Vagina (tissue), 2 donors: ENCODE results near the gene DIP2B. TPM values are rescaled to one million over a fixed set of nuclear protein-coding genes. Genes with fewer than 3 reads are reported as not detected.

Source experiments
- DNase-seq, 2 donors: peaks; one replicate each; pipeline ENCODE4 v3.0.0-alpha.2; 2017; ENCODE audit errors: extremely low spot score in 2 of 2
- H3K27ac ChIP-seq: fragments of 200-600 bp; sonication (generic); one replicate; pipeline ENCODE4 v1.5.1; 2019
- H3K27me3 ChIP-seq: fragments of 200-600 bp; sonication (generic); one replicate; pipeline ENCODE4 v1.5.1; 2019
- H3K36me3 ChIP-seq, 2 donors: fragments of 200-600 bp; sonication (generic); one replicate each; pipeline ENCODE4 v1.5.1; 2017 to 2019
- H3K4me1 ChIP-seq: fragments of 200-600 bp; sonication (generic); one replicate; pipeline ENCODE4 v1.5.1; 2019
- H3K4me3 ChIP-seq, 2 donors: fragments of 200-600 bp; sonication (generic); 1 replicate in 1 of 2; 2 replicates in 1 of 2; pipeline ENCODE4 v1.5.1; 2016 to 2019
- H3K9me3 ChIP-seq: fragments of 200-600 bp; sonication (generic); one replicate; pipeline ENCODE4 v1.5.1; 2019
- CTCF ChIP-seq, 3 experiments: fragments of 450-650 bp in 2 of 3; fragments of 200-600 bp in 1 of 3; sonication (generic) in 1 of 3; IDR thresholded peaks; one replicate each; pipeline ENCODE4 v1.5.1; 2017 to 2019; ENCODE audit warnings: antibody characterized with exemption in 3 of 3, mild to moderate bottlenecking in 2 of 3, moderate library complexity in 2 of 3
- POLR2A ChIP-seq, 2 donors: fragments of 450-650 bp; IDR thresholded peaks; one replicate each; pipeline ENCODE4 v1.6.1; 2017; ENCODE audit warnings: antibody characterized with exemption in 2 of 2, mild to moderate bottlenecking in 2 of 2, moderate library complexity in 2 of 2
- POLR2AphosphoS5 ChIP-seq, 2 donors: sonication (generic); formaldehyde crosslinking; IDR thresholded peaks; one replicate each; pipeline ENCODE4 v1.9.0; 2017; ENCODE audit warnings: antibody characterized with exemption in 2 of 2, mild to moderate bottlenecking in 2 of 2, low read depth in 1 of 2; ENCODE audit not compliant: insufficient read depth in 1 of 2
- intact Hi-C: fragments of 100-400 bp; cut with DNase I; formaldehyde crosslinking; loops from one replicate; pipeline ENCODE4 v1.15.1; 2023
- total RNA-seq: library from RNA; depleted of rRNA; stranded (reverse); fragments of >200 nt; gene quantifications from one replicate; pipeline ENCODE4 v1.2.3, GENCODE V29; 2016

The DIP2B gene
- total RNA-seq, 1 donor from 2014 or later: 32.2 TPM

- H3K9me3 ChIP-seq: no peaks in the 10 kb centered on the region
- no peaks in the 10 kb centered on the region for H3K36me3 ChIP-seq
- no peak for TF ChIP-seq CTCF (IDR thresholded peaks at IDR 0.05)
- no peak for TF ChIP-seq POLR2AphosphoS5 (IDR thresholded peaks at IDR 0.05; ENCODE audit: insufficient read depth in 1 of 2, low read depth in 1 of 2)
- no peak for TF ChIP-seq POLR2A (IDR thresholded peaks at IDR 0.05)
- peak overlapping the region; percentile 10 for H3K27ac ChIP-seq
- no peak overlapping the region for H3K4me3 ChIP-seq
- peaks cover 75% of the 10 kb centered on the region for H3K4me1 ChIP-seq
- intact Hi-C loops: no loop called here
- no peak for DNase-seq
- no peaks in the 10 kb centered on the region for H3K27me3 ChIP-seq
Observed at GRCh38 chr12:50569876-50570275, 65.1 kb downstream of the DIP2B start.

- TF ChIP-seq POLR2AphosphoS5 (IDR thresholded peaks at IDR 0.05; ENCODE audit: insufficient read depth in 1 of 2, low read depth in 1 of 2) (no peak), POLR2A (IDR thresholded peaks at IDR 0.05) (no peak), CTCF (IDR thresholded peaks at IDR 0.05) (no peak)
- no peak overlapping the region for H3K27ac ChIP-seq
- intact Hi-C loops: no loop called here
Observed at GRCh38 chr12:50571786-50572185, 67.0 kb downstream of the DIP2B start.

GRCh38 chr12:50572287-50572686, 67.5 kb downstream of the DIP2B start:
- Histone ChIP-seq H3K36me3 (no peaks in the 10 kb centered on the region), H3K27ac (peak overlapping the region; percentile 10), H3K4me1 (peaks cover 83% of the 10 kb centered on the region), H3K27me3 (no peaks in the 10 kb centered on the region), H3K4me3 (no peak overlapping the region), H3K9me3 (no peaks in the 10 kb centered on the region)
- no peak for TF ChIP-seq POLR2A (IDR thresholded peaks at IDR 0.05)
- peak in 1 of 2 donors; percentile 92 for TF ChIP-seq POLR2AphosphoS5 (IDR thresholded peaks at IDR 0.05; ENCODE audit: insufficient read depth in 1 of 2, low read depth in 1 of 2)
- no peak for TF ChIP-seq CTCF (IDR thresholded peaks at IDR 0.05)
- intact Hi-C loops: no loop called here
- no peak for DNase-seq

More at GRCh38 chr12:50571786-50572185, 67.0 kb downstream of the DIP2B start:
- peaks cover 83% of the 10 kb centered on the region for H3K4me1 ChIP-seq
- H3K9me3 ChIP-seq: no peaks in the 10 kb centered on the region
- no peak overlapping the region for H3K4me3 ChIP-seq
- DNase-seq: no peak
- no peaks in the 10 kb centered on the region for H3K36me3 ChIP-seq
- no peaks in the 10 kb centered on the region for H3K27me3 ChIP-seq

- intact Hi-C loops: no loop called here
- H3K27ac ChIP-seq: peak overlapping the region; percentile 10
- no peaks in the 10 kb centered on the region for H3K36me3 ChIP-seq
- DNase-seq: no peak
- peaks cover 78% of the 10 kb centered on the region for H3K4me1 ChIP-seq
- no peaks in the 10 kb centered on the region for H3K9me3 ChIP-seq
- no peak overlapping the region for H3K4me3 ChIP-seq
- TF ChIP-seq POLR2AphosphoS5 (IDR thresholded peaks at IDR 0.05; ENCODE audit: insufficient read depth in 1 of 2, low read depth in 1 of 2) (no peak), POLR2A (IDR thresholded peaks at IDR 0.05) (no peak), CTCF (IDR thresholded peaks at IDR 0.05) (no peak)
- H3K27me3 ChIP-seq: no peaks in the 10 kb centered on the region
Observed at GRCh38 chr12:50572760-50573159, 68.0 kb downstream of the DIP2B start.

GRCh38 chr12:50573271-50573670, 68.5 kb downstream of the DIP2B start:
- no peak for DNase-seq
- Histone ChIP-seq H3K27me3 (no peaks in the 10 kb centered on the region), H3K4me1 (peaks cover 73% of the 10 kb centered on the region), H3K9me3 (no peaks in the 10 kb centered on the region), H3K27ac (peak overlapping the region; percentile 10), H3K4me3 (no peak overlapping the region), H3K36me3 (no peaks in the 10 kb centered on the region)
- intact Hi-C loops: no loop called here
- no peak for TF ChIP-seq CTCF (IDR thresholded peaks at IDR 0.05)
- no peak for TF ChIP-seq POLR2AphosphoS5 (IDR thresholded peaks at IDR 0.05; ENCODE audit: insufficient read depth in 1 of 2, low read depth in 1 of 2)
